ENCODE measurements around the gene CTNNBL1. TPM values are rescaled to one million over a fixed set of nuclear protein-coding genes. Genes with fewer than 3 reads are reported as not detected.
"Not testable (repeated sequence)": the region's sequence is repeated elsewhere in the genome, so short reads cannot be mapped to it uniquely, and the experiment has no call there.

The CTNNBL1 gene
- total RNA-seq, 2 donors from 2014 or later, result 36.6 to 50.7 TPM

DNA sequence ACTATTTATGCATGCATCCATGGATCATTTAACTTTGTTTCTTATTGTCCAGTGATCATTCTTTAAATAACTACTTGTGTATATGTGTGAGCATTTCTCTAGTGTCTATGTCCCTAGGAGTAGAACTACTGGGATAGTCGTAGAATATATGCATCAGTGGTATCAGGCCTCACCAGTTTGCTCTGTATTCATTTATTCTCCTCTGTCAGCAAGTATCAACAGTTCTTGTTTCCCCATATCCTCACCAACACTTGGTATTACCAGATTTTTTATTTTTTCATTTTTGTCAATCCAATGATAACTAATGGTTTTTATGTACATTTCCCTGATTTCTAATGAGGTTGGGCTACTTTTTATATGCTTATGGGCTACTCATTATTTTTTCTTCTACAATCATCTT is 27.9 kb downstream of the CTNNBL1 start:
- no peak for DNase-seq
- no peaks in the 10 kb centered on the region for H3K4me1 ChIP-seq
- H3K36me3 ChIP-seq, result no peaks in the 10 kb centered on the region
- no peak overlapping the region for H3K27ac ChIP-seq
- no peak overlapping the region for H3K9ac ChIP-seq (ENCODE audit: low read depth in 2 of 2, low read length in 2 of 2)
- intact Hi-C loops (cut with DNase I), result no loop called here
- H3K4me3 ChIP-seq, result no peak overlapping the region
- TF ChIP-seq, protein P1, sequence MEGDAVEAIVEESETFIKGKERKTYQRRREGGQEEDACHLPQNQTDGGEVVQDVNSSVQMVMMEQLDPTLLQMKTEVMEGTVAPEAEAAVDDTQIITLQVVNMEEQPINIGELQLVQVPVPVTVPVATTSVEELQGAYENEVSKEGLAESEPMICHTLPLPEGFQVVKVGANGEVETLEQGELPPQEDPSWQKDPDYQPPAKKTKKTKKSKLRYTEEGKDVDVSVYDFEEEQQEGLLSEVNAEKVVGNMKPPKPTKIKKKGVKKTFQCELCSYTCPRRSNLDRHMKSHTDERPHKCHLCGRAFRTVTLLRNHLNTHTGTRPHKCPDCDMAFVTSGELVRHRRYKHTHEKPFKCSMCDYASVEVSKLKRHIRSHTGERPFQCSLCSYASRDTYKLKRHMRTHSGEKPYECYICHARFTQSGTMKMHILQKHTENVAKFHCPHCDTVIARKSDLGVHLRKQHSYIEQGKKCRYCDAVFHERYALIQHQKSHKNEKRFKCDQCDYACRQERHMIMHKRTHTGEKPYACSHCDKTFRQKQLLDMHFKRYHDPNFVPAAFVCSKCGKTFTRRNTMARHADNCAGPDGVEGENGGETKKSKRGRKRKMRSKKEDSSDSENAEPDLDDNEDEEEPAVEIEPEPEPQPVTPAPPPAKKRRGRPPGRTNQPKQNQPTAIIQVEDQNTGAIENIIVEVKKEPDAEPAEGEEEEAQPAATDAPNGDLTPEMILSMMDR (IDR thresholded peaks at IDR 0.05), result no peak
- H3K9me3 ChIP-seq, result no peaks in the 10 kb centered on the region
- H3K27me3 ChIP-seq, result no peaks in the 10 kb centered on the region

DNA sequence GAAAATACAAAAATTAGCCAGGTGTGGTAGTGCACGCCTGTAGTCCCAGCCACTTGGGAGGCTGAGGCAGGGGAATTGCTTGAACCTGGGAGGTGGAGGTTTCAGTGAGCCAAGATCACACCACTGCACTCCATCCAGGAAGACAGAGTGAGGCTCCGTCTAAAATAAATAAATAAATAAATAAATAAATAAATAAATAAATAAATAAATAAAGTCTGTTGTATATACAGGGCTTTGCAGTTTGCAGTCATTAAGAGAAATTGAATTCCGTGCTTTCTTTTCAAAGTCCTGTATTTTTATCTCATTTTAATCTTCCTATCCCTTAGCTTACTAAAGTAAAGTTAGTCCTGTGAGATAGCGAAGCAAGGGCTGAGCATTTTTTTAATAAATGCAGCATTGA is 28.5 kb downstream of the CTNNBL1 start:
- DNase-seq; intact Hi-C loops (cut with DNase I); H3K9me3 ChIP-seq; H3K36me3 ChIP-seq; H3K27ac ChIP-seq; H3K4me3 ChIP-seq; H3K9ac ChIP-seq (ENCODE audit: low read depth in 2 of 2, low read length in 2 of 2); H3K4me1 ChIP-seq; H3K27me3 ChIP-seq: not testable (repeated sequence)

DNA sequence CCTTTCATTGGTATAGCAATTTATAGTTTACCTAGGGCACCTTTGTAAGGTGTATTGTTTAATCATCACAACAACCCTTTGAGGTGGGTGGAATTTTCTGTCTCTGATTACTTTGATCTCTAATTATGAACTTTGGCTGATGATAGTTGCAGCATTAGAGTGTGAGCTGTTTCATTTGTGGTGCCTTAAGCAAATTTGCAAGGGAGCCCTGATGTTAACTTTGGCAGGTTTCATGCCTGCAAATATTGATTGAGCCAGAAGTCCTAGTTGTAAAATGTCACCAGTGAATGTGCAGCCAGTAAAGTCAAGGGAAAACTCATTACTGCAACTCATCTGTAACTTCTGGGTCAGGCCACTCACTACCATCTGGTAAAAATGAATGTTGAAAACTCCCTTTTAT is 29.8 kb downstream of the CTNNBL1 start:
- TF ChIP-seq, protein P1 (IDR thresholded peaks at IDR 0.05), result no peak
- no peaks in the 10 kb centered on the region for H3K4me1 ChIP-seq
- no peak overlapping the region for H3K27ac ChIP-seq
- no peaks in the 10 kb centered on the region for H3K36me3 ChIP-seq
- no peak overlapping the region for H3K9ac ChIP-seq (ENCODE audit: low read depth in 2 of 2, low read length in 2 of 2)
- no peak overlapping the region for H3K4me3 ChIP-seq
- intact Hi-C loops (cut with DNase I), result no loop called here
- H3K9me3 ChIP-seq, result no peaks in the 10 kb centered on the region
- no peak for DNase-seq
- H3K27me3 ChIP-seq, result no peaks in the 10 kb centered on the region

DNA sequence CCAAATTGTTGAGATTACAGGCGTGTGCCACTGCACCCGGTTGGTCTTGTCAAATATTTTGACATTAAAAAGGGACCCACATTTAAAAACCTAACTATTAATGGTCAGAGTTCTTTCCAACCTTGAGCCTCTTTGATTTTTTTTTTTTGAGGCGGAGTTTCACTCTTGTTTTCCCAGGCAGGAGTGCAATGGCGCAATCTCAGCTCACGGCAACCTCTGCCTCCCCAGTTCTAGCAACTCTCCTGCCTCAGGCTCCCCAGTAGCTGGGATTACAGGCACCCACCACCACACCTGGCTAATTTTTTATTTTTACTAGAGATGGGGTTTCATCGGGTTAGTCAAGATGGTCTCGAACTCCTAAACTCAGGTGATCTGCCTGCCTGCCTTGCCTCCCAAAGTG is 31.3 kb downstream of the CTNNBL1 start:
- Histone ChIP-seq H3K9ac (ENCODE audit: low read depth in 2 of 2, low read length in 2 of 2) (no peak overlapping the region), H3K4me3 (no peak overlapping the region), H3K9me3 (no peaks in the 10 kb centered on the region), H3K27ac (no peak overlapping the region), H3K4me1 (no peaks in the 10 kb centered on the region), H3K36me3 (no peaks in the 10 kb centered on the region), H3K27me3 (no peaks in the 10 kb centered on the region)
- no peak for DNase-seq
- intact Hi-C loops (cut with DNase I), result no loop called here
- TF ChIP-seq, protein P1 (IDR thresholded peaks at IDR 0.05), result no peak

DNA sequence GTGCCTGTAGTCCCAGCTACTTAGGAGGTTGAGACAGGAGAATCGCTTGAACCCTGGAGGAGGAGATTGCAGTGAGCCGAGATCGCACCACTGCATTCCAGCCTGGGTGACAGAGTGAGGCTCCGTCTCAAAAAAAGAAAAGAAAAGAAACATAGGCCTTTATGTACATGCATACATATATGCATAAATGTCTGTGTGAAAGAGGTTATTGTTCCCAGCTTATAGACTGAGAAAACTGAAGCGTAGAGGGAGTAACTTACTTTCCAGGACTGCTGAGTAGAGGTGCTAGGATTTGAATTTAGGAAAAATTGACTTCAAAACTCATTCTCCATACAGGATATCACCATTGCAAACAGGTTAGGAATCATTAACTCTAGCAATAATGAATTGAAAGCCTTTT is 32.0 kb downstream of the CTNNBL1 start:
- Histone ChIP-seq H3K9me3 (no peaks in the 10 kb centered on the region), H3K27me3 (no peaks in the 10 kb centered on the region), H3K4me3 (no peak overlapping the region), H3K27ac (no peak overlapping the region), H3K36me3 (no peaks in the 10 kb centered on the region), H3K4me1 (no peaks in the 10 kb centered on the region), H3K9ac (ENCODE audit: low read depth in 2 of 2, low read length in 2 of 2) (no peak overlapping the region)
- DNase-seq, result no peak
- intact Hi-C loops (cut with DNase I), result no loop called here
- TF ChIP-seq, protein P1 (IDR thresholded peaks at IDR 0.05), result no peak

DNA sequence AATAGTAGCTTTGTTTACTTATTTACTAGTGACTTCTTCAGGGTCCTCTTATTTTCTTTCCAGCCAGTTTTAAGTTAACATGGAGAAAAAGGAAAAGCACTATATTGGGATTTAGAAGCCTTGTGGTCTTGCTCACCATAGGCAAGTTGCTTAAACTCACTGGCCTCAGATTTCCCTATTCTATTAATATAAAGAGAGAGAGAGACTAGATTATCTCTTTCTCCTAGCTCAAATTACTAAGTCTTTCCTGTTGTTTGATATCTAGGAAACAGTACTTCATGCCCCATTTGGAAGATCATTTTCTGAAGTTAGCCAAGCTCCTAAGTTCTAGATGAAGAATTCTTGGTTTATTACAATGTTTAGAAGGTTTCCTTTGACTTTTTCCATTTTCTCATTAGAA is 32.5 kb downstream of the CTNNBL1 start:
- Histone ChIP-seq H3K27me3 (no peaks in the 10 kb centered on the region), H3K36me3 (no peaks in the 10 kb centered on the region), H3K4me3 (no peak overlapping the region), H3K9me3 (no peaks in the 10 kb centered on the region), H3K4me1 (no peaks in the 10 kb centered on the region), H3K27ac (no peak overlapping the region), H3K9ac (ENCODE audit: low read depth in 2 of 2, low read length in 2 of 2) (no peak overlapping the region)
- no peak for DNase-seq
- intact Hi-C loops (cut with DNase I), result no loop called here
- TF ChIP-seq, protein P1 (IDR thresholded peaks at IDR 0.05), result no peak

Data from colonic mucosa (tissue), 4 donors.